ENCODE measurements around the gene ITCH. TPM values are rescaled to one million over a fixed set of nuclear protein-coding genes. Genes with fewer than 3 reads are reported as not detected.
"Not testable (repeated sequence)": the region's sequence is repeated elsewhere in the genome, so short reads cannot be mapped to it uniquely, and the experiment has no call there.

Gene ITCH
- total and polyA plus RNA-seq, 12 donors: 6.7 to 47.5 (median 39.1) TPM

DNA sequence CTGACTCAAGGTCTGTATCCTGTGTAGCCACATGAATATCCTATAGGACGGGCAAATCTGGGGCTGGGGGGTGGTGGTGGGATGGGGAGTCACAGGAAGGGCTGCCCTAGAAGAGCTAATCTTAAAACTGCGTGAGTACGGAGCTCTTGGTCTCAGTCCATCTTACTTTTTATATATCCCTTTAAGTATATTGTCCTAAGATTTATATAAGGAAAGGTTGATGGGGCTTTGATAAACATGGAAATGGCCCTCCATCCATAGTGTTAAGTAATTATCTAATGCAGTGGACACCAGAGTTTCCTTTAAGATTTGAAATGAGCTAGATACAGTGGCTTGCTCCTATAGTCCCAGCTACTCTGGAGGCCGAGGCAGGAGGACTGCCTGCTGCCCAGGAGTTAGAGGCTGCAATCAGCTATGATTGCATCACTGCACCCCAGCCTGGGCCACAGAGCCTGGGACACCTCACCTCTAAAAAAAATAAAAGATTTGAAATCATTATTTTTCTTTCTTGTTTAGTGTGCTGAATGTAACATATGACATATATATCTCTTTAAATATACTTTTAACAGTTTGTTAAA lies 128.9 kb downstream of the ITCH start:
- no peak for ATAC-seq
- H3K9me3 ChIP-seq: peaks cover 0 to 7% (median 0%) of the 10 kb centered on the region in 11 donors
- H3K27ac ChIP-seq: no peak overlapping the region
- no peak for DNase-seq
- intact Hi-C loops (cut with DNase I): no loop called here
- WGBS, 2 donors: 96 to 97% methylated on average over 4 of the region's 4 CpGs
- H3K27me3 ChIP-seq: no peaks in the 10 kb centered on the region
- H3K36me3 ChIP-seq: peaks cover 0 to 100% (median 60%) of the 10 kb centered on the region in 9 donors
- no peak overlapping the region for H3K4me3 ChIP-seq
- no peaks in the 10 kb centered on the region for H3K4me1 ChIP-seq
- TF ChIP-seq, protein P1, sequence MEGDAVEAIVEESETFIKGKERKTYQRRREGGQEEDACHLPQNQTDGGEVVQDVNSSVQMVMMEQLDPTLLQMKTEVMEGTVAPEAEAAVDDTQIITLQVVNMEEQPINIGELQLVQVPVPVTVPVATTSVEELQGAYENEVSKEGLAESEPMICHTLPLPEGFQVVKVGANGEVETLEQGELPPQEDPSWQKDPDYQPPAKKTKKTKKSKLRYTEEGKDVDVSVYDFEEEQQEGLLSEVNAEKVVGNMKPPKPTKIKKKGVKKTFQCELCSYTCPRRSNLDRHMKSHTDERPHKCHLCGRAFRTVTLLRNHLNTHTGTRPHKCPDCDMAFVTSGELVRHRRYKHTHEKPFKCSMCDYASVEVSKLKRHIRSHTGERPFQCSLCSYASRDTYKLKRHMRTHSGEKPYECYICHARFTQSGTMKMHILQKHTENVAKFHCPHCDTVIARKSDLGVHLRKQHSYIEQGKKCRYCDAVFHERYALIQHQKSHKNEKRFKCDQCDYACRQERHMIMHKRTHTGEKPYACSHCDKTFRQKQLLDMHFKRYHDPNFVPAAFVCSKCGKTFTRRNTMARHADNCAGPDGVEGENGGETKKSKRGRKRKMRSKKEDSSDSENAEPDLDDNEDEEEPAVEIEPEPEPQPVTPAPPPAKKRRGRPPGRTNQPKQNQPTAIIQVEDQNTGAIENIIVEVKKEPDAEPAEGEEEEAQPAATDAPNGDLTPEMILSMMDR (IDR thresholded peaks at IDR 0.05): no peak

DNA sequence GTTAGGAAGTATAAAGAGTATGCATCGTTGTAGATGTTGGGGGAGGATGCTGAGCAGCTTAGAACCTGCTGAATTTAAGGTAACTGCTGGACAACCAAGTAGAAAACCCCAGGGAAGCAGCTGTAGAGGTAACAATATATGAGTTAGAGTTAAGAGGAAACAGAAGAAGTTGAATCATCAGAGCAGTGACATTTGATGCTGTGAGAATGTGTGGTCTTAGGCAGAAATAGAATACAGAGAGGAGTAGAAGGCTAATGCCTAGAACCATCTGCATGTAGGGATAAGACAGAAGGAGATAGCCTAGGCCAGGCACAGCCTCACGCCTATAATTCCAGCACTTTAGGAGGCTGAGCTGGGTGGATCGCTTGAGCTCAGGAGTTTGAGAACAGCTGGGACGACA lies 130.6 kb downstream of the ITCH start:
- DNase-seq (no peak), ATAC-seq (no peak)
- Histone ChIP-seq H3K4me1 (no peaks in the 10 kb centered on the region), H3K9me3 (peaks cover 0 to 24% (median 0%) of the 10 kb centered on the region in 11 donors), H3K27ac (no peak overlapping the region), H3K4me3 (no peak overlapping the region), H3K36me3 (peaks cover 0 to 100% (median 64%) of the 10 kb centered on the region in 9 donors), H3K27me3 (no peaks in the 10 kb centered on the region)
- intact Hi-C loops (cut with DNase I): no loop called here
- WGBS, 2 donors: 84 to 93% methylated on average over 4 of the region's 4 CpGs
- TF ChIP-seq, protein P1 (IDR thresholded peaks at IDR 0.05): no peak

DNA sequence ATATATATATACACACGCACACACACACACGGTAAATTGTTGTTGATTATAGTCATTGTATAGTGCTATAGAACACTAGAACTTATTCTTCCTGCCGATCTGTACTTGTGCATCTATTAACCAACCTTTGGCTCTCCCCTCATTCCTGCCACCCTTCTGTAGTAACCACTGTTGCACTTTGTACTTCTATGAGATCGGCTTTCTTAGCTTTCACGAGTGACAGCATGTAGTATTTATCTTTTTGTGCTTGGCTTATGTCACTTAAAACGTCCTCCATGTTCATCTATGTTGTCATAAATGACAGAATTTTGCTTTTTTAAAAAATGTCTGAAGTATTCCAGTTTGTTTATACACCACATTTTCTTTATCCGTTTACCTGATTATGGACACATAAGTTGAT lies 132.2 kb downstream of the ITCH start:
- Histone ChIP-seq H3K4me1 (no peaks in the 10 kb centered on the region), H3K4me3 (no peak overlapping the region), H3K27me3 (no peaks in the 10 kb centered on the region), H3K27ac (no peak overlapping the region), H3K36me3 (peaks cover 0 to 100% (median 51%) of the 10 kb centered on the region in 9 donors), H3K9me3 (peaks cover 0 to 37% (median 1%) of the 10 kb centered on the region in 11 donors)
- intact Hi-C loops (cut with DNase I): no loop called here
- WGBS, 2 donors: 94 to 95% methylated on average over 7 of the region's 7 CpGs
- no peak for ATAC-seq
- TF ChIP-seq, protein P1 (IDR thresholded peaks at IDR 0.05): no peak
- DNase-seq: no peak

DNA sequence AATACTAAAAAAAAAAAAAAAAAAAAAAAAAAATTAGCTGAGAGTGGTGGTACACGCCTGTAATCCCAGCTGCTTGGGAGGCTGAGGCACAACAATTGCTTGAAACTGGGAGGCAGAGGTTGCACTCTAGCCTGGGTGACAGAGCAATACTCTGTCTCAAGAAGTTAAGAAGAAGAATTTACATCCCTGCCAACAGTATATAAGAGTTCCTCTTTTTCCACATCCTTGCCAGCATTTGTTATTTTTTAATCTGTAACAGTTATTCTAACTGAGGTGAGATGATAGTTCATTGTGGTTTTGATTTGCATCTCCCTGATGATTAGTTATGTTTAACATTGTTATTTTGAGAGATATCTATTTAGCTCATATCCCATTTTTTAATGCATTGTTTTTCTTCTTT lies 132.8 kb downstream of the ITCH start:
- Histone ChIP-seq H3K27ac (no peak overlapping the region), H3K27me3 (no peaks in the 10 kb centered on the region), H3K9me3 (peaks cover 0 to 43% (median 7%) of the 10 kb centered on the region in 11 donors), H3K4me1 (no peaks in the 10 kb centered on the region), H3K4me3 (no peak overlapping the region), H3K36me3 (peaks cover 0 to 100% (median 55%) of the 10 kb centered on the region in 9 donors)
- DNase-seq: no peak
- ATAC-seq: no peak
- intact Hi-C loops (cut with DNase I): no loop called here
- TF ChIP-seq, protein P1 (IDR thresholded peaks at IDR 0.05): no peak
- 91 to 93% methylated on average over 1 of the region's 1 CpG for WGBS, 2 donors

DNA sequence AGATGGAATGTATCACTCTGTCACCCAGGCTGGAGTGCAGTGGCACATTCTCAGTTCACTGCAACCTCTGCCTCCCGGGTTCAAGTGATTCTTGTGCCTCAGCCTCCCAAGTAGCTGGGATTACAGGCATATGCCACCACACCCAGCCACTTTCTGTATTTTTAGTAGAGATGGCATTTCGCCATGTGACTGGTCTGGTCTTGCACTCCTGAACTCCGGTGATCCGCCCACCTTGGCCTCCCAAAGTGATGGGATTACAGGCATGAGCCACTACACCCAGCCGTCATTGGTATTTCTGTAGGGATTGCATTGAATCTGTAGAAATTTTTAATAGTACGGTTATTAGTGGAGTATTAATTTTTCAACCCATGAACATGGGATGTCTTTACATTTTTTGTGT lies 134.5 kb downstream of the ITCH start:
- peaks cover 0 to 48% (median 11%) of the 10 kb centered on the region in 11 donors for H3K9me3 ChIP-seq
- H3K27me3 ChIP-seq; H3K4me1 ChIP-seq; DNase-seq; intact Hi-C loops (cut with DNase I); H3K27ac ChIP-seq; ATAC-seq; H3K4me3 ChIP-seq: not testable (repeated sequence)
- 97 to 98% methylated on average over 6 of the region's 6 CpGs for WGBS, 2 donors
- peaks cover 0 to 100% (median 53%) of the 10 kb centered on the region in 9 donors for H3K36me3 ChIP-seq
